DND-41 (cell line): Measurements from ENCODE around the gene FEZF1.

ENCODE experiments used
- ATAC-seq: fragments of 200-7000 bp; cut with Tn5 transposase; 3 replicates; pipeline ENCODE4 v1.9.1; 2021; ENCODE audit warnings: low read depth; ENCODE audit not compliant: insufficient read depth
- DNase-seq: peaks from one replicate; pipeline ENCODE4 v3.0.0-alpha.2; 2020
- H2AFZ ChIP-seq: 2 replicates; pipeline ENCODE4 v1.6.0; 2012; ENCODE audit warnings: low read depth, low read length
- H3K27ac ChIP-seq: 2 replicates; pipeline ENCODE4 v1.5.1; 2012; ENCODE audit warnings: low read length, inconsistent platforms
- H3K27me3 ChIP-seq: fragments of 200-600 bp; sonication (generic); 2 replicates; pipeline ENCODE4 v1.6.0; 2012; ENCODE audit warnings: low read length, mild to moderate bottlenecking, inconsistent platforms; ENCODE audit not compliant: insufficient read depth, poor library complexity
- H3K36me3 ChIP-seq: 2 replicates; pipeline ENCODE4 v1.5.1; 2012; ENCODE audit warnings: low read length, inconsistent platforms; ENCODE audit not compliant: insufficient read depth
- H3K4me1 ChIP-seq: 2 replicates; pipeline ENCODE4 v1.5.1; 2012; ENCODE audit warnings: mild to moderate bottlenecking, low read length; ENCODE audit not compliant: insufficient read depth
- H3K4me2 ChIP-seq: 2 replicates; pipeline ENCODE4 v1.6.0; 2012; ENCODE audit warnings: mild to moderate bottlenecking, moderate library complexity, low read length, inconsistent platforms; ENCODE audit not compliant: insufficient read depth
- H3K4me3 ChIP-seq, 2 experiments: fragments of 200-600 bp in 1 of 2; shearing (Covaris generic) in 1 of 2; 2 replicates each; pipeline ENCODE4 v1.5.1; 2012 to 2016; ENCODE audit warnings: inconsistent platforms in 2 of 2, low read length in 2 of 2, mild to moderate bottlenecking in 2 of 2, low read depth in 1 of 2, moderate library complexity in 1 of 2
- H3K79me2 ChIP-seq: 2 replicates; pipeline ENCODE4 v1.6.0; 2012; ENCODE audit warnings: low read length, inconsistent platforms; ENCODE audit not compliant: insufficient read depth
- H3K9ac ChIP-seq: 2 replicates; pipeline ENCODE4 v1.6.0; 2012; ENCODE audit warnings: low read depth, mild to moderate bottlenecking, inconsistent platforms, low read length, moderate library complexity
- H3K9me3 ChIP-seq: 2 replicates; pipeline ENCODE4 v1.5.1; 2012; ENCODE audit warnings: low read length, moderate library complexity, mild to moderate bottlenecking, inconsistent platforms; ENCODE audit not compliant: insufficient read depth, severe bottlenecking
- H4K20me1 ChIP-seq: 2 replicates; pipeline ENCODE4 v1.6.0; 2012; ENCODE audit warnings: low read length; ENCODE audit not compliant: insufficient read depth
- CTCF ChIP-seq: IDR thresholded peaks from 2 replicates; pipeline ENCODE4 v1.5.1; 2012; ENCODE audit warnings: borderline replicate concordance, low read length, moderate library complexity, mild to moderate bottlenecking; ENCODE audit not compliant: poor library complexity, severe bottlenecking; ENCODE audit errors: extremely low read depth
- EZH2 ChIP-seq: IDR thresholded peaks from 3 replicates; pipeline ENCODE4 v1.6.1; 2012; ENCODE audit warnings: borderline replicate concordance, low read depth, mild to moderate bottlenecking, moderate library complexity, low read length, inconsistent platforms; ENCODE audit not compliant: severe bottlenecking

FEZF1 gene

GRCh38 chr7:122300956-122301833 lies 3.4 kb downstream of the FEZF1 start:
- H3K4me3 ChIP-seq = no peak overlapping the region
- DNase-seq (no peak), ATAC-seq (no peak)
- no peak overlapping the region for H2AFZ ChIP-seq
- H3K36me3 ChIP-seq = no peaks in the 10 kb centered on the region
- H3K4me1 ChIP-seq = no peaks in the 10 kb centered on the region
- no peaks in the 10 kb centered on the region for H3K79me2 ChIP-seq
- no peak overlapping the region for H3K9ac ChIP-seq
- H3K27ac ChIP-seq = no peak overlapping the region
- no peaks in the 10 kb centered on the region for H4K20me1 ChIP-seq
- no peaks in the 10 kb centered on the region for H3K27me3 ChIP-seq
- H3K4me2 ChIP-seq = no peak overlapping the region
- TF ChIP-seq CTCF = no peak
- peaks cover 8% of the 10 kb centered on the region for H3K9me3 ChIP-seq

- H3K4me1 ChIP-seq = no peaks in the 10 kb centered on the region
- H3K9ac ChIP-seq = no peak overlapping the region
- H3K4me2 ChIP-seq = no peak overlapping the region
- H3K36me3 ChIP-seq = no peaks in the 10 kb centered on the region
- peaks cover 2% of the 10 kb centered on the region for H3K9me3 ChIP-seq
- no peak for DNase-seq
- no peak overlapping the region for H3K27ac ChIP-seq
- H3K27me3 ChIP-seq = no peaks in the 10 kb centered on the region
- TF ChIP-seq EZH2 (no peak), CTCF (no peak)
- no peaks in the 10 kb centered on the region for H3K79me2 ChIP-seq
- H3K4me3 ChIP-seq = no peak overlapping the region
- no peaks in the 10 kb centered on the region for H4K20me1 ChIP-seq
- ATAC-seq = no peak
- no peak overlapping the region for H2AFZ ChIP-seq
Measured at GRCh38 chr7:122300211-122300932, 4.2 kb downstream of the FEZF1 start.

GRCh38 chr7:122299624-122300210 lies 4.8 kb downstream of the FEZF1 start:
- Histone ChIP-seq H3K9me3 (no peaks in the 10 kb centered on the region), H3K27ac (no peak overlapping the region), H4K20me1 (no peaks in the 10 kb centered on the region), H3K4me3 (no peak overlapping the region), H3K9ac (no peak overlapping the region), H2AFZ (no peak overlapping the region), H3K36me3 (no peaks in the 10 kb centered on the region), H3K4me2 (no peak overlapping the region), H3K27me3 (no peaks in the 10 kb centered on the region), H3K4me1 (no peaks in the 10 kb centered on the region), H3K79me2 (no peaks in the 10 kb centered on the region)
- TF ChIP-seq EZH2 (no peak), CTCF (no peak)
- ATAC-seq = no peak
- no peak for DNase-seq
